ES-I3 (cell line): Measurements from ENCODE around the gene TMCC2.
"Not testable (repeated sequence)": the region's sequence is repeated elsewhere in the genome, so short reads cannot be mapped to it uniquely, and the experiment has no call there.

ENCODE experiments used
- H3K36me3 ChIP-seq: 2 replicates; pipeline ENCODE4 v1.6.1; 2013; ENCODE audit warnings: mild to moderate bottlenecking, low read length, control low read depth, moderate library complexity; ENCODE audit not compliant: insufficient read depth
- H3K4me1 ChIP-seq: 2 replicates; pipeline ENCODE4 v1.6.1; 2013; ENCODE audit warnings: mild to moderate bottlenecking, control low read depth, low read length; ENCODE audit not compliant: insufficient read depth
- H3K9ac ChIP-seq: 2 replicates; pipeline ENCODE4 v1.6.1; 2013; ENCODE audit warnings: low read depth, mild to moderate bottlenecking, low read length, moderate library complexity
- H3K9me3 ChIP-seq: 2 replicates; pipeline ENCODE4 v1.6.1; 2013; ENCODE audit warnings: mild to moderate bottlenecking, low read length, moderate library complexity; ENCODE audit not compliant: control insufficient read depth, insufficient read depth

Gene TMCC2

DNA sequence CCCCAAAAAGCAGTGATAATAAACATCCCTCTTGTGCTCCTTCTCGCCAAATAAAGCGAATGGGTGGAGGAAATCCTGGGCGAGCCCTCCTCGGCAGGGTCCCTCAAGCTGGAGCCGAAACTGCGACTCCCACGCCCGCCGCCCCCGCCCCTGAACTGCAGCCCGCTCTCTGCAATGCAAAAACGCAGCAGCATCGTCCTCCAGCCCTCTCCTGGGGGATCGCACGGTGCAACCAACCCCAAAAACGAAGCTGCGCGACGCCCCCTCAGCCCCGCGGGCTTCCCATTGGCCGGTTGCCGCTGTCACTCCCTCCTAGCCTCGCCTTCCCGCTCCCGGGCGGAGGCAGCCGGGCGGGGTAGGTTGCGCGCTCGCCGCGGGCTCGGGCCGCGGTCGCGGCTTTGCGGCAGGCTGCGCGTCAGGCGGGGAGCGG, at the start of gene TMCC2:
Gene TMCC2 (plus strand): TSS at position 363 of the 430 bp plus-strand sequence. CDS start 619 bp downstream, outside the sequence.
- peak within 1 kb of the TSS; percentile 81 for H3K9ac ChIP-seq
- no peaks in the 10 kb centered on the region for H3K36me3 ChIP-seq
- H3K9me3 ChIP-seq: no peaks in the 10 kb centered on the region
- peaks cover 22% of the 10 kb centered on the region for H3K4me1 ChIP-seq

DNA sequence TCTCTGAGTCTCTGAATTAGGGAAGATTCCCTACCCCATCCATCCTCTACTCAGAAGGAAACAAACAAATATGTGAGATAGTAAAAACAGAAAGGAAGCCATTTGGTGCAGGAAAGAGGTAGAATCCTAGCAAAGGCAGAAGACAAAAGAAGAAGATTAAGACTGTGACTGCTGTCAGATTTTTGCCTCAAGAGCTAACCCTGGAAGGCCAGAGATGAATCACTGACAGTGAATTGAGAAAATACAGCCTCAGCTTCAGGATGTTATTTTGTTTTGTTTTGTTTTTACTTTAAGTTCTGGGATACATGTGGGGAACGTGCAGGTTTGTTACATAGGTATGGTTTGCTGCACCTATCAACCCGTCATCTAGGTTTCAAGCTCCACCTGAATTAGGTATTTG, 47.9 kb upstream of the TMCC2 start:
- H3K4me1 ChIP-seq: peaks cover 13% of the 10 kb centered on the region
- H3K9me3 ChIP-seq: no peaks in the 10 kb centered on the region
- no peak overlapping the region for H3K9ac ChIP-seq
- H3K36me3 ChIP-seq: no peaks in the 10 kb centered on the region

DNA sequence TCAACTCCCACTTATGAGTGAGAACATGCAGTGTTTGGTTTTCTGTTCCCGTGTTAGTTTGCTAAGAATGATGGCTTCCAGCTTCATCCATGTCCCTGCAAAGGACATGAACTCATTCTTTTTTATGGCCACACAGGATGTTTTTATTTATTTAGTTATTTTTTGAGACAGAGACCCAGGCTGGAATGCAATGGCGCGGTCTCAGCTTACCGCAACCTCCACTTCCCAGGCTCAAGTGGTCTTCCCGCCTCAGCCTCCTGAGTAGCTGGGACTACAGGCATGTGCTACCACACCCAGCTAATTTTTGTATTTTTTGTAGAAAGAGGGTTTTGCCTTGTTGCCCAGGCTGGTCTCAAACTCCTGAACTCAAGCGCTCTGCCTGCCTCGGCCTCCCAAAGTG, 47.4 kb upstream of the TMCC2 start:
- not testable (repeated sequence) for H3K9ac ChIP-seq, H3K36me3 ChIP-seq, H3K9me3 ChIP-seq
- H3K4me1 ChIP-seq: peaks cover 11% of the 10 kb centered on the region

GRCh38 chr1:205182930-205183329, 44.8 kb upstream of the TMCC2 start:
- H3K9ac ChIP-seq: no peak overlapping the region
- H3K4me1 ChIP-seq: peaks cover 11% of the 10 kb centered on the region
- H3K36me3 ChIP-seq: no peaks in the 10 kb centered on the region

DNA sequence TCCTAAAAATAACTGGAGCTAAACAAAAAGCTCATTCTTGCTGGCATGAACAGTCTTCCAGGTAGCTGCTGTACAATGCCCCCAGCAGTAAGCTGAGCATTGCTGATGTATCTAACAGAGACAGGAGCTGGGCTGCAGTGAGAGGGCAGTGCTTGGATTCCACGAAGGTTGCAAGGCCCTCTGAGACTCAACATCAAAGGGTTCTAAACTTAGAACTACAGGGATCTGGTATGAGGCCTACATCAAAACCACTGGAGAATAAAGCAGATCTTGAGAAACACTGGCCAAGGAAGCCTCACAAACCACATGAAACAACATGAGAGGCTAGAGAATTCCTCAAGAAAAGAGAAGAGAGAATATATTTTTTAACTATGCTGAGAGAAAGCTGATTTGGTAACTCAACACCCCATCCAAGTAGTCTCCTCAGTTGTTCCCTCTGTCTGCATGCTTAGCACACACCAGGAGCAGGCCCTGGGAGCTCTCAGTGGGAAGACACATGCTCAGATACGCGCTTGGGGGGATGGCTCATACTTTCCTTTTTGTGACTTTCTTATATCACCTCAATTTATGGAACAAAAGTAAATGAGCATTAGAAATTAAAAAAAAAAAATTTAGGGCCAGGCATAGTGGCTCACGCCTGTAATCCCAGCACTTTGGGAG, 43.9 kb upstream of the TMCC2 start:
- Histone ChIP-seq H3K9ac (no peak overlapping the region), H3K9me3 (no peaks in the 10 kb centered on the region), H3K36me3 (no peaks in the 10 kb centered on the region), H3K4me1 (peaks cover 19% of the 10 kb centered on the region)

More at GRCh38 chr1:205182930-205183329, 44.8 kb upstream of the TMCC2 start:
- no peaks in the 10 kb centered on the region for H3K9me3 ChIP-seq

DNA sequence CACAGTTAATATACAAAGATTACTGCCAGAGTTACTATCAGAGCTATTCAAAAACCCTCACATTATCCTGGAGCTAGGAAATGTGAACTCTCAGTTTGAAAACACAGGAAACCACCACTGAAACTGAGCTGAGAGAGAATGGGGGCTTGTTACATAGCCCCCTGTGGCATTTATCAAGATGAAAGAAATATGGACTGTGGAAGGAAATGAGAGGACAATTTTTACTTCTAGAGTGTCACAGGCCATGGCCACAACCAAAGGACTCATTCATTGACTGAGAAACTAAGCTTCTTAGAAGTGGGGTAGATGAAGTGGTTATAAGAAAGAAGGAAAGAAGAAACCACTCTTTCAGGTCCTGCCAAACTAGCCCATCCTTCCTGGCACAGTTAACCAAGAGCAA, 41.6 kb upstream of the TMCC2 start:
- H3K4me1 ChIP-seq: peaks cover 22% of the 10 kb centered on the region
- H3K9me3 ChIP-seq: no peaks in the 10 kb centered on the region
- no peak overlapping the region for H3K9ac ChIP-seq
- H3K36me3 ChIP-seq: no peaks in the 10 kb centered on the region

DNA sequence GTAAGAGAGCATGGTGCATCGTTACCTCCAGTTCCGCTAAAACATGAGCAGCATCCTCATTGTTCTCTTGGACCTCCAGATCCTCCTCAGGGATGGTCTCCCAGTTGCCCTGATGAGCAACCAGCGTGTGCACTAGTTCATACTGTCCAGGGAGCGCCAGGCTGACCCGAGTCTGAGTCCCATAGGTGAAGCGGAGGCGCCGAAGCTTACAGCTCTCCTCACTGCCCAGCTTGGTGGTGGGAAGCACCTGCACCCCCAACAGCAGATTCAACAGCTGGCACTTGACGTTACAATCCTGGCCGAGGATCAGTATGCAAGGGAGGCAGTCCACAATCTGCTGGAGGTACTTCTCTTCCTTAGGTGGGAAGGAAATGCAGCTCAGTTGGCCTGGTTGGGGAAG, 40.3 kb upstream of the TMCC2 start:
- Histone ChIP-seq H3K9me3 (no peaks in the 10 kb centered on the region), H3K4me1 (peaks cover 34% of the 10 kb centered on the region), H3K36me3 (no peaks in the 10 kb centered on the region), H3K9ac (no peak overlapping the region)

GRCh38 chr1:205188098-205188497, 39.6 kb upstream of the TMCC2 start:
- H3K36me3 ChIP-seq: no peaks in the 10 kb centered on the region
- no peak overlapping the region for H3K9ac ChIP-seq
- H3K9me3 ChIP-seq: no peaks in the 10 kb centered on the region
- H3K4me1 ChIP-seq: peaks cover 40% of the 10 kb centered on the region

GRCh38 chr1:205188596-205188995, 39.1 kb upstream of the TMCC2 start:
- Histone ChIP-seq H3K9ac (no peak overlapping the region), H3K9me3 (no peaks in the 10 kb centered on the region), H3K4me1 (peaks cover 43% of the 10 kb centered on the region), H3K36me3 (no peaks in the 10 kb centered on the region)

DNA sequence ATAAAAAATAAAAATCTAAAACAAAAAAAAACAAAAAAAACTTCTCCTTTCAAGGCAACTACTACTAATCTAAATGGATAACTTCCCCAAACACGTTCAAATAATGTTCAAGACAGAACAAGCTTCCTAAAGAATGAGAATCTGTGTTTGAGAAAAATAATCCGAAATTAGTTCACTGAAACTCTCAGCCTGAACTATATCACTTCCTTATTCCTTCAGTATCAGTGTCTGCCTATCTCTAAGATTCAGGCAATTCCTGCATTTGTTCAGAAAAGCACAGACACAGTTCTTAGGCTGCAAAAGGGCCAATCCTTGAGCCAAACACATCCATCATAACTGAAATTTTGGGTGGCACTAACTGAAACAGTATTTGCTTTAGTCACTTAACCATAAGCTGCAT, 38.6 kb upstream of the TMCC2 start:
- Histone ChIP-seq H3K9ac (no peak overlapping the region), H3K9me3 (no peaks in the 10 kb centered on the region), H3K4me1 (peaks cover 45% of the 10 kb centered on the region), H3K36me3 (no peaks in the 10 kb centered on the region)

DNA sequence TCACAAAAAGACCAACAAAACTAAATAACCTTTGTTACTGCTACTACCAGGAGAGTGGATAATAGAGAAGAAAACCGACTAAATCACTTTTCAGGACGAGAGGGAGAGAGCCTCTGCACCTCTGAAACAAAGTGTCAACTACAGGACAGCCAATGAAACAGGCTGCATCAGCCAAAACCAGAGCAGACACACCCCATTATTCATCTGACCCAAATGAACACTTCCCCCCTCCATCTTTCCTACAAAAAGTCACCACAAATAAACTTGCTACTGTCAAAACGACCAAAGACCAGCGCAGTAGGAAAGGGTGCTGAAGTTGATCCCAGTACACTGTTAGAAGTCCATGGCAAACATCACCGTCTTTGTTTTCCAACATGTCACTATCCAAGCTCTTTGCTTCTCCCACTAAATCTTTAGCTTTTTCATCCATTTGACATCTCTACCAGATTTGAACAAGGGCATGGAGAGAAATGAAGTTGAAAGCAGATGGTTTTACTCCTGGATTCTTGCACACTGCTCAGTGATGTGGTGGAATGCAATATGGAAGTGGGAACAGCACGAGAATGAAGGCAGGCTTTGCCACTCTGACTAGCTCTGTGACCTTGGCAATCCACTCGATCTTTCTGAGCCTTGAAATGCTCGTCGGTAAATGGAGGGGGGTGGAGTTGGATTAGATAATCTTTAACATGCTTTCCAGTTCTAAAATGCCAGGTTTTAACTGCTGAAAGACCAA, 36.7 kb upstream of the TMCC2 start:
- no peaks in the 10 kb centered on the region for H3K36me3 ChIP-seq
- H3K4me1 ChIP-seq: peaks cover 45% of the 10 kb centered on the region
- H3K9me3 ChIP-seq: no peaks in the 10 kb centered on the region
- no peak overlapping the region for H3K9ac ChIP-seq

GRCh38 chr1:205191622-205192021, 36.1 kb upstream of the TMCC2 start:
- Histone ChIP-seq H3K9me3 (no peaks in the 10 kb centered on the region), H3K4me1 (peaks cover 45% of the 10 kb centered on the region), H3K9ac (no peak overlapping the region), H3K36me3 (no peaks in the 10 kb centered on the region)

DNA sequence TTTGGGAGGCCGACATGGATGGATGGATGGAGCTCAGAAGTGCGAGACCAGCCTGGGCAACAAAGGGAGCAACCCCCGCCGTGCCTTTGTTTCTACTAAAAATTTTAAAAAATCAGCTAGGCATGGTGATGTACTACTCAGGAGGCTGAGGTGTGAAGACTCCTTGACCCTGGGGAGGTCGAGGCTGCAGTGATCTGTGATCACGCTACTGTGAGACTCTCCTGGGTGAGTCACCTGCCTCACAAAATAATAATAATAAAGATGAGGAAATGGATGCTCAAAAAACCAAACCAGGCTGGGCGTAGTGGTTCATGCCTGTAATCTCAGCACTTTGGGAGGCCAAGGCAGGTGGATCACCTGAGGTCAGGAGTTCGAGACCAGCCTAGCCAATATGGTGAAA, 35.5 kb upstream of the TMCC2 start:
- Histone ChIP-seq H3K9me3 (no peaks in the 10 kb centered on the region), H3K4me1 (peaks cover 44% of the 10 kb centered on the region), H3K9ac (no peak overlapping the region), H3K36me3 (no peaks in the 10 kb centered on the region)

DNA sequence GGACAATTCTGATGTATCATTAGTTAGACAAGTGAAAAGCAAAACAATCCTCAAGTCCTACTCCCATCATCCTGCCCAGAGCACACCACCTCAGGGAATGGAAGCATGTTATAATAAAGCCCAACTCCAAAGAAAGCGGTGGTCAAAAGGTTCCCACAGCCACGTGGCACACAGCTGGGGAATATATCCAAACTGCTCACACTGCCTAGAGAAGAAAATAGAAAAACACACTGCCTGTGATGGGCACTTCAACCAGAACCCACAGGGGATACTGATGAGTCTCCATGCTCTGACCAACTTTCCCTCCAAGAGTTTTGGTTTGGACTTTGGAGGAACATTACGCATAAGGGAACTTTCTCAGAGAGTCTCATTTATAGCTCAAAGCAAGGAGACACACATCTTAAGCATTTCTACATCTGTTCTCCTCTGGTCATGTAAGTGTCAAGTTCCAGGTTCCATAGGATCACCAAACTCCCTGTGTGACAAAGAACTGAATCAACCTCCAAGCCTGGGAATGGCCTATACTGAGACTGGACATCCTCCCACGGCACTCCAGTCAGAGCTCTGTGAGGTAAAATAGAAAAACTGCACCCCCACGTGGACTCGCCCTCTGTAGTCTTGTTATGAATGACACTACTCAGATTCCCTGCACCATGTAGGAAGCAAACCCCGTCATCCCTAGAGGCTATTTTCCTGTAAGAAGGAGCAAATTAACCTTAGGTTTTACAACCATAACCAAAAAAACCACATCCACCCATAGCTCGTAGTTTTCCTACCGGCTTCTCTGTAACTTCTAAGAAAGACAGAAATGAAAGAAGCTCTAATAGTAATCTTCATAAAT, 28.4 kb upstream of the TMCC2 start:
- Histone ChIP-seq H3K36me3 (no peaks in the 10 kb centered on the region), H3K9ac (no peak overlapping the region)

More for the DNA sequence above, 28.4 kb upstream of the TMCC2 start:
- Histone ChIP-seq H3K4me1 (peaks cover 12% of the 10 kb centered on the region), H3K9me3 (no peaks in the 10 kb centered on the region)
